Cortex of kidney (tissue), 1 donor: ENCODE results near the gene SUCLG2.

Source experiments
- DNase-seq: peaks from one replicate; lab custom pipeline; 2025; lab: John Stamatoyannopoulos, UW

SUCLG2 gene

GRCh38 chr3:67649681-67650080, 4.7 kb downstream of the SUCLG2 start:
- DNase-seq: no peak

- no peak for DNase-seq
Observed at GRCh38 chr3:67648701-67649100, 5.7 kb downstream of the SUCLG2 start.

- no peak for DNase-seq
Observed at GRCh38 chr3:67648229-67648628, 6.2 kb downstream of the SUCLG2 start.

- no peak for DNase-seq
Observed at GRCh38 chr3:67647390-67647878, 7.0 kb downstream of the SUCLG2 start.

- no peak for DNase-seq
Observed at GRCh38 chr3:67646586-67647234, 7.7 kb downstream of the SUCLG2 start.

- no peak for DNase-seq
Observed at GRCh38 chr3:67644827-67645226, 9.6 kb downstream of the SUCLG2 start.

GRCh38 chr3:67642734-67643133, 11.7 kb downstream of the SUCLG2 start:
- DNase-seq: no peak

- no peak for DNase-seq
Observed at GRCh38 chr3:67642190-67642589, 12.2 kb downstream of the SUCLG2 start.

- no peak for DNase-seq
Observed at GRCh38 chr3:67641451-67641850, 13.0 kb downstream of the SUCLG2 start.

- DNase-seq: no peak
Observed at GRCh38 chr3:67640023-67640660, 14.3 kb downstream of the SUCLG2 start.

- DNase-seq: no peak
Observed at GRCh38 chr3:67637255-67637900, 17.0 kb downstream of the SUCLG2 start.

- no peak for DNase-seq
Observed at GRCh38 chr3:67635806-67636205, 18.6 kb downstream of the SUCLG2 start.

- DNase-seq: no peak
Observed at GRCh38 chr3:67635257-67635656, 19.2 kb downstream of the SUCLG2 start.

- no peak for DNase-seq
Observed at GRCh38 chr3:67630666-67631362, 23.6 kb downstream of the SUCLG2 start.

GRCh38 chr3:67624687-67625086, 29.7 kb downstream of the SUCLG2 start:
- no peak for DNase-seq

- DNase-seq: no peak
Observed at GRCh38 chr3:67624078-67624477, 30.3 kb downstream of the SUCLG2 start.

GRCh38 chr3:67622652-67623051, 31.8 kb downstream of the SUCLG2 start:
- no peak for DNase-seq

GRCh38 chr3:67620869-67621268, 33.5 kb downstream of the SUCLG2 start:
- no peak for DNase-seq

- no peak for DNase-seq
Observed at GRCh38 chr3:67619991-67620390, 34.4 kb downstream of the SUCLG2 start.

- no peak for DNase-seq
Observed at GRCh38 chr3:67617518-67617917, 36.9 kb downstream of the SUCLG2 start.

- no peak for DNase-seq
Observed at GRCh38 chr3:67616046-67616445, 38.4 kb downstream of the SUCLG2 start.

- DNase-seq: no peak
Observed at GRCh38 chr3:67614195-67614594, 40.2 kb downstream of the SUCLG2 start.

- no peak for DNase-seq
Observed at GRCh38 chr3:67610458-67610857, 44.0 kb downstream of the SUCLG2 start.
